Measurements from ENCODE around the gene FKBP2.

The FKBP2 gene

GRCh38 chr11:64291262-64291751, 50.4 kb downstream of the FKBP2 start, which contains the start of gene KCNK4 (continued):
- TF ChIP-seq PRDM2 (tag by site-specific recombination; IDR thresholded peaks at IDR 0.05; ENCODE audit: borderline replicate concordance): no peak
- TF ChIP-seq MEIS1 (CRISPR knock-in tag; IDR thresholded peaks at IDR 0.05; ENCODE audit: borderline replicate concordance): no peak
- TF ChIP-seq ZNF146 (tag by site-specific recombination; IDR thresholded peaks at IDR 0.05): no peak
- TF ChIP-seq EGR2 (tag by site-specific recombination; IDR thresholded peaks at IDR 0.05; ENCODE audit: low read depth): no peak
- TF ChIP-seq ZNF341 (tag by site-specific recombination; IDR thresholded peaks at IDR 0.05; ENCODE audit: low read depth): no peak
- no peak for TF ChIP-seq ZIC2 (tag by site-specific recombination; IDR thresholded peaks at IDR 0.05)

GRCh38 chr11:64291752-64292459, 51.0 kb downstream of the FKBP2 start:
- Histone ChIP-seq H3K4me1 (ENCODE audit: control insufficient read depth, insufficient read depth, low read length) (no peaks in the 10 kb centered on the region), H3K4me3 (ENCODE audit: low read depth, low read length) (peak overlapping the region; percentile 25), H3K9me3 (ENCODE audit: control insufficient read depth, insufficient read depth, low read depth, low read length) (no peaks in the 10 kb centered on the region), H3K27ac (ENCODE audit: extremely low read depth, low read depth, low read length) (no peak overlapping the region; the same call in 1 of the 2 replicates), H3K36me3 (ENCODE audit: control insufficient read depth in 2 of 2, insufficient read depth in 1 of 2, low read length in 2 of 2) (peaks cover 0 to 23% of the 10 kb centered on the region in 2 experiments; a peak in 1 of 3 replicates)
- CTCF ChIA-PET: interaction anchor here (1.0 to 1.4 kb wide), 2 partner anchors 9 to 63 kb away, joined by 3 to 6 read pairs; no protein-coding TSS in a partner anchor
- POLR2A ChIA-PET: no interaction called here
- TF ChIP-seq KLF1 (tag by site-specific recombination; IDR thresholded peaks at IDR 0.05) (0 out of 2 replicates have a peak, but pooled peaks have one; percentile 14), ZNF175 (tag by site-specific recombination; IDR thresholded peaks at IDR 0.05) (no peak), ZNF473 (tag by site-specific recombination; IDR thresholded peaks at IDR 0.05) (no peak), ZNF211 (tag by site-specific recombination; IDR thresholded peaks at IDR 0.05; ENCODE audit: low read depth) (no peak), KLF9 (tag by site-specific recombination; IDR thresholded peaks at IDR 0.05; ENCODE audit: low read depth) (no peak), ZFHX2 (tag by site-specific recombination; conservative IDR thresholded peaks at IDR 0.05) (peak; percentile 97), EGR2 (tag by site-specific recombination; IDR thresholded peaks at IDR 0.05; ENCODE audit: low read depth) (peak; percentile 26; the same call in 1 of the 2 replicates), ZNF354C (tag by site-specific recombination; IDR thresholded peaks at IDR 0.05; ENCODE audit: borderline replicate concordance, low read depth) (no peak), ZNF19 (tag by site-specific recombination; IDR thresholded peaks at IDR 0.05; ENCODE audit: low read depth) (no peak), ZBTB26 (tag by site-specific recombination; optimal IDR thresholded peaks at IDR 0.05) (peak; percentile 44), ZNF121 (tag by site-specific recombination; IDR thresholded peaks at IDR 0.05) (no peak), ZNF645 (tag by site-specific recombination; IDR thresholded peaks at IDR 0.05) (no peak), OSR2 (tag by site-specific recombination; IDR thresholded peaks at IDR 0.05) (no peak), ZNF148 (tag by site-specific recombination; IDR thresholded peaks at IDR 0.05; ENCODE audit: borderline replicate concordance) (no peak)
